Fibroblast of lung (primary cell): Measurements from ENCODE around the gene SUFU.

Experiments used
- CTCF ChIP-seq, 2 donors: IDR thresholded peaks in 1 of 2; conservative IDR thresholded peaks in 1 of 2; 1 replicate in 1 of 2; 2 replicates in 1 of 2; pipeline ENCODE4 v1.5.1; 2011 to 2012; ENCODE audit warnings: low read length in 2 of 2, control low read depth in 1 of 2, inconsistent platforms in 1 of 2, low read depth in 1 of 2, mild to moderate bottlenecking in 1 of 2
- EZH2 ChIP-seq: IDR thresholded peaks from 2 replicates; pipeline ENCODE4 v1.5.1; 2012; ENCODE audit warnings: low read length, control low read depth, mild to moderate bottlenecking; ENCODE audit errors: missing control alignments

- no peak for TF ChIP-seq CTCF (conservative IDR thresholded peaks at IDR 0.05 in 1 of 2, IDR thresholded peaks at IDR 0.05 in 1 of 2; ENCODE audit: low read depth in 1 of 2, low read length in 2 of 2)
- no peak for TF ChIP-seq EZH2
These were observed 60.5 kb downstream of the SUFU start for GRCh38 chr10:102564209-102564834.
